Activated T-cell treated with anti-CD3 and anti-CD28 coated beads, Interleukin-2, amount 50 U/mL, for 4 hours (primary cell): Measurements from ENCODE around the gene NTRK2. TPM values are rescaled to one million over a fixed set of nuclear protein-coding genes. Genes with fewer than 3 reads are reported as not detected.

Experiments used
- ATAC-seq, 2 donors: fragments of 200-7000 bp; cut with Tn5 transposase; one replicate each; pipeline ENCODE4 v1.10.0; 2021
- DNase-seq: peaks from one replicate; pipeline ENCODE4 v3.0.0-alpha.2; 2020
- H3K27me3 Mint-ChIP-seq: one replicate; pipeline ENCODE4 v1.8.0; 2021; ENCODE audit warnings: low read depth, mixed read lengths
- H3K36me3 Mint-ChIP-seq: one replicate; pipeline ENCODE4 v1.8.0; 2022; ENCODE audit warnings: mixed read lengths; ENCODE audit not compliant: insufficient read depth
- H3K4me1 Mint-ChIP-seq: one replicate; pipeline ENCODE4 v1.8.0; 2021; ENCODE audit warnings: low read depth, mixed read lengths
- H3K4me3 Mint-ChIP-seq: one replicate; pipeline ENCODE4 v1.8.0; 2021; ENCODE audit warnings: mild to moderate bottlenecking, moderate library complexity, mixed read lengths
- H3K9me3 Mint-ChIP-seq: one replicate; pipeline ENCODE4 v1.8.0; 2021; ENCODE audit warnings: mixed read lengths
- total RNA-seq, 3 donors: library from RNA; stranded (reverse); gene quantifications; one replicate each; pipeline ENCODE4 v1.2.1, GENCODE V29; 2021

The NTRK2 gene
- total RNA-seq, 3 donors from 2014 or later: 0.18 to 0.82 (median 0.38) TPM

GRCh38 chr9:84701801-84702200, 32.3 kb downstream of the NTRK2 start:
- DNase-seq (no peak), ATAC-seq (no peak)
- no peaks in the 10 kb centered on the region for H3K36me3 Mint-ChIP-seq
- no peak overlapping the region for H3K4me3 Mint-ChIP-seq
- peaks cover 3% of the 10 kb centered on the region for H3K27me3 Mint-ChIP-seq
- no peaks in the 10 kb centered on the region for H3K9me3 Mint-ChIP-seq
- H3K4me1 Mint-ChIP-seq: no peaks in the 10 kb centered on the region

DNA sequence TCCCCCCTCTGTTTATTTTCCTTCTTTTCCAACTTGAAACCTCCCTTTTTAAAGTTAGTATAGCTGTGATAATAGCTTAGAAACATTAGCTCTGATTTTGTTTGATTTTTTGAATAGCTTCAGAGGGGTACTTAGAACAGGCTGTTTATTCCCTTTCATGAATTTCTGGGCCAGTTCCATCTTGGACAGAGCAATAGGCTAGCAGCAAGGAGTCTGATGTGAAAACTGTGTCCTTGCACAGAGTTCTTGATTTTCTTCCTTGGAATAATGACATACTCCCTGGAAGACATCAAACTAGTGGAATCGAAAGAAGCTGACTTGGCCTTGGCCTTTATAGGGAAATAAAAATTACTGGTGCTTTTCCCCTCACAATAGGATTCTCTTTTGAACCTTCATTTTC, 32.9 kb downstream of the NTRK2 start:
- Mint-ChIP-seq H3K4me3 (no peak overlapping the region), H3K36me3 (no peaks in the 10 kb centered on the region), H3K27me3 (peaks cover 3% of the 10 kb centered on the region), H3K4me1 (no peaks in the 10 kb centered on the region), H3K9me3 (no peaks in the 10 kb centered on the region)
- no peak for ATAC-seq
- DNase-seq: no peak

DNA sequence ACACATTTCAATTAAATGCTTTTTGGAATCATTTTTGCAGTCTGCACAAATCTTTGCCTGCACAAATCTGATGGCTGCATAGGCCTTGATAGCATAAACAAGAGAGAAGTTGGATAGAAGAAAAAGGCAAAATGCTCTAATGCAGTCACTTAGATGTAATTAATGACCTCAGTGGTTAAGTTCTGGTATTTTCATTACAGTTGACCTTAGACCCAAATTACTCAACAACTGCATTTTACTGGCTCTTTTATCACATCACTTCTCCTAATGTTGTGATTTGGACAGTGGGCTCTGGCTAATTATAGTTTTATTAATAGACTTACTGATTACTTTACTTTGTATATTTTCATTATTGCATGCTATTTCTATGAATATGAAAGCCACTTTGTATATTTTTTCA, 34.3 kb downstream of the NTRK2 start:
- no peak for DNase-seq
- Mint-ChIP-seq H3K4me3 (no peak overlapping the region), H3K27me3 (peaks cover 3% of the 10 kb centered on the region), H3K36me3 (no peaks in the 10 kb centered on the region), H3K9me3 (no peaks in the 10 kb centered on the region), H3K4me1 (peaks cover 3% of the 10 kb centered on the region)
- no peak for ATAC-seq

DNA sequence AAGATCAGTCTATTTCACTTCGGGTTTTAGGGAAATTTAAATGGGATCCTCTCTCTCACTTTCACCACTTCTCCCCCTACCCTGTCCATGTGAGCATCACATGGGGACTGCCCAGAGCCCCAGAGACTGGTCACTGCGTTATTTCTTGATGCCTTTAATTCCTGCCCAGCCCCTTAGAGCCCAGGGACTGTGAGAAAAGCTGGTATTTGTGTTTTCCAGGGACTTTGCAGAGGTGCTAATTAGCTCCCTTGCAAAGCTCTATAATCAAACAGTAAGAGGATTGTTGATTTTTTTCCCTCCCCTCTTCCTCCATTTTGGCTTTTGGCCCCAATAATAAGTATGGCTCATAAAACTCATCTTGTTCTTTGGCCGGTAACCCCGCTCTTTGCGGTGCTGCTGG, 35.6 kb downstream of the NTRK2 start:
- ATAC-seq (no peak), DNase-seq (no peak)
- Mint-ChIP-seq H3K27me3 (peaks cover 3% of the 10 kb centered on the region), H3K9me3 (no peaks in the 10 kb centered on the region), H3K4me1 (peaks cover 13% of the 10 kb centered on the region), H3K4me3 (no peak overlapping the region), H3K36me3 (no peaks in the 10 kb centered on the region)

DNA sequence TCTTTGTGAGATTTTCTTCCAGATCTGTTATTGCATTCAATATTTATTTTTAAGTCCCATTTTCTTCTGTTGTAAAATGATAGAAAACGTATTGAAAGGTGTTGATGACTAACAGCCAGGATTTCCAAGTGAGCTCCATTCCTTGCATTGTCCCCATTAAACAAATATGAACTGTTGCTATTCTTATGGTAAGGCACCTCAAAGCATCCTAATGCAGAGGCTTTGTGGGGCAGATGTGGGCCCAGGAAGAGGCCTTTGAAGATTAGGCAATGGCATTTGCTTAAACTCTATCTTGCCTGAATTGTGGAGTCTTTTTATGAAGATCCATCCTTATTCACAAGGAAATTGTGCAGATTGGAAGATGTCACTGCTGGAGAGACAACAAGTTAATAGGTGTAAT, 38.9 kb downstream of the NTRK2 start:
- Mint-ChIP-seq H3K4me3 (no peak overlapping the region), H3K36me3 (no peaks in the 10 kb centered on the region), H3K4me1 (peaks cover 15% of the 10 kb centered on the region), H3K27me3 (peaks cover 5% of the 10 kb centered on the region), H3K9me3 (no peaks in the 10 kb centered on the region)
- DNase-seq: no peak
- ATAC-seq: no peak

DNA sequence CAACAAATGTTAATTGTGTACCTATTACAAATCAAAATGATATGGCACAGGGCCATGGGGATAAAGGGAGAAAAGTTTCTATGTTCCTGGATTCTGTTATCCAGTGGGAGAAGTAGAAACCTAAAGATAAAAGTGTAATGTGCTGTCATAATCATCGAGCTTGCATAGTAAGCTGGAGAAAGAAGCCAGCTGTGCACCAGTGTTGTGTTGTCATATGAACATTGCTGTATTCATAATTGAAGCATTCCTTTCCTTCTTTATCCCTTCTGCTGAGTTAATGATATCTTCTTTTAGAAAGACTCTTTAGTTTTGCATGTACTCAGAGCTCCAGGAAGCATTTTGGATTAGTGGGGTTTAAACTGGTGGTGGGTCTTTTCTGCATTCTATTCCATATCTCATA, 39.5 kb downstream of the NTRK2 start:
- peaks cover 15% of the 10 kb centered on the region for H3K4me1 Mint-ChIP-seq
- H3K9me3 Mint-ChIP-seq: no peaks in the 10 kb centered on the region
- no peak overlapping the region for H3K4me3 Mint-ChIP-seq
- DNase-seq (no peak), ATAC-seq (no peak)
- peaks cover 5% of the 10 kb centered on the region for H3K27me3 Mint-ChIP-seq
- no peaks in the 10 kb centered on the region for H3K36me3 Mint-ChIP-seq

GRCh38 chr9:84710701-84711397, 41.3 kb downstream of the NTRK2 start:
- DNase-seq (no peak), ATAC-seq (no peak)
- Mint-ChIP-seq H3K4me3 (no peak overlapping the region), H3K27me3 (peaks cover 2% of the 10 kb centered on the region), H3K4me1 (peaks cover 15% of the 10 kb centered on the region), H3K9me3 (no peaks in the 10 kb centered on the region), H3K36me3 (no peaks in the 10 kb centered on the region)

- no peak for DNase-seq
- H3K9me3 Mint-ChIP-seq: no peaks in the 10 kb centered on the region
- no peak for ATAC-seq
- no peak overlapping the region for H3K4me3 Mint-ChIP-seq
- H3K4me1 Mint-ChIP-seq: peaks cover 15% of the 10 kb centered on the region
- peaks cover 2% of the 10 kb centered on the region for H3K27me3 Mint-ChIP-seq
- H3K36me3 Mint-ChIP-seq: no peaks in the 10 kb centered on the region
Measured at GRCh38 chr9:84711398-84711777, 41.9 kb downstream of the NTRK2 start.

DNA sequence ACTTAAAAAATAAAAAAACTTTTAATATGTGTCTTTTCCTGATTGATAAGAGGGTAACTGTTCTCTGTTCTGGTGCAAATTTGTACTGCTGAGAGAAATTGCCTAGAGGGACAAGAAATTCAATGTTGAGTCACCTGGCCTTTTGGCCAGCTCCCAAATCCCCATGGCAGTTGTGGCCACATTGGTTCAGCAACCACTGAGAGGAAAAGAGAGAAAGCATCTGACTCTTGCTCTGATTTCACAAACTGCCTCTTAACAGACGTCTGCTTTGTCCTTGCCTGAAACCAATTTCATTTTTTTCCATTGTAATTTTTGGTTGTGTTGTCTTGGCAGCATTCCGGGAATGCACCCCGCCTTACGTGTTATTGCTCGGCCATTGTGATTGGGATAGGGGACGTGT, 42.4 kb downstream of the NTRK2 start:
- no peak for DNase-seq
- no peaks in the 10 kb centered on the region for H3K9me3 Mint-ChIP-seq
- H3K27me3 Mint-ChIP-seq: peaks cover 2% of the 10 kb centered on the region
- H3K4me3 Mint-ChIP-seq: no peak overlapping the region
- no peaks in the 10 kb centered on the region for H3K36me3 Mint-ChIP-seq
- peaks cover 17% of the 10 kb centered on the region for H3K4me1 Mint-ChIP-seq
- no peak for ATAC-seq

GRCh38 chr9:84716217-84716616, 46.7 kb downstream of the NTRK2 start:
- Mint-ChIP-seq H3K9me3 (peaks cover 5% of the 10 kb centered on the region), H3K27me3 (peaks cover 2% of the 10 kb centered on the region), H3K4me1 (peaks cover 2% of the 10 kb centered on the region), H3K36me3 (no peaks in the 10 kb centered on the region), H3K4me3 (no peak overlapping the region)
- no peak for DNase-seq
- ATAC-seq: no peak

DNA sequence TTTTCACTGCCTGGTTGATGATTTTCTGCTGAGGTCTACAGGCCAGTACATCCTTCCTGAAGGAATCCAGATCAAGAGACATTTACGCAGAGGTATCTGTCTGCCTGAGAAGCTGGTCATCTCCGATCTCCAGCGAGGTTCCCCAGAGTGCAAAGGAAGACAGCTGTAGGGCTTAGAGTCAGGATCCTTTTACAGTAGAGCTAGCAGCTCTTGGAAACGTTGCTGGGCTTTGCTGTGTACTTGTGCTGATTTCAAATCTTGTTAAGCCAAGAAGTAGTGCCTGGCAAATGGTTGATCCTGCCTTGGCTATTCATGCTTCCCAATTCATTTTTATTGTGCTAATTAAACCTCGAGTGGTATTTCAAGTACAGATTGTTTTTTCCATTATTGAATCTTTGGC, 48.9 kb downstream of the NTRK2 start:
- Mint-ChIP-seq H3K27me3 (no peaks in the 10 kb centered on the region), H3K4me1 (peaks cover 2% of the 10 kb centered on the region), H3K9me3 (peaks cover 5% of the 10 kb centered on the region), H3K4me3 (no peak overlapping the region), H3K36me3 (no peaks in the 10 kb centered on the region)
- ATAC-seq (no peak), DNase-seq (no peak)

DNA sequence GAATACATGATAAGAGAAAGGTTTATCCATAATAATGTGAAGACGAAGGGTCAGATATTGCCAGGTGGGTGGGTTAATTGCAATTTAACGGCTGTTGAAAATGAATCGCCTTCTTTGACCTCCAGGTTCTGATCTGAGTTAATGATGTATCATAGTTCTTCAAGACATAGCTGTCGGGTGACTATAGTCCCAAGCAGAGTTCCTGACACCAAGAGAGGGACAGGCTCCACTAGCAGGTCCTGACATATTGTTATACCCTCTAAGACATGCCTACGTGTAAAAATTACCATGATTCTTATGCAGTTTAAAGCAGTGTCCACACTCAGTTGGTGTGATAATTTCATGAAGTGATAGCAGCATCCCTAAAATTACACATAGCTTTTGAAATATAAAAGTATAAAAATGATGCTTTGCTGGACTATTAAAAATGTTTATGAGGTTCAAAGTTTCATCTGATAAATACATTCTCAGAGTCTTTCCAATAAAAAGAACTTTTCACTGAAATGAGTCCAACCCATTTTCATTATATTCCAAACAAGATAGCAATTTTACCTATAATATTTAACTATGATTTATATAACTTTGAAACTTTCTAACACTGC, 53.0 kb downstream of the NTRK2 start:
- H3K9me3 Mint-ChIP-seq: peaks cover 5% of the 10 kb centered on the region
- H3K36me3 Mint-ChIP-seq: no peaks in the 10 kb centered on the region
- H3K27me3 Mint-ChIP-seq: peaks cover 2% of the 10 kb centered on the region
- no peak overlapping the region for H3K4me3 Mint-ChIP-seq
- ATAC-seq (no peak), DNase-seq (no peak)
- no peaks in the 10 kb centered on the region for H3K4me1 Mint-ChIP-seq

- peaks cover 5% of the 10 kb centered on the region for H3K9me3 Mint-ChIP-seq
- H3K27me3 Mint-ChIP-seq: peaks cover 2% of the 10 kb centered on the region
- DNase-seq: no peak
- no peak for ATAC-seq
- no peaks in the 10 kb centered on the region for H3K4me1 Mint-ChIP-seq
- no peak overlapping the region for H3K4me3 Mint-ChIP-seq
- H3K36me3 Mint-ChIP-seq: no peaks in the 10 kb centered on the region
Measured at GRCh38 chr9:84723426-84723825, 53.9 kb downstream of the NTRK2 start.

GRCh38 chr9:84731696-84732095, 62.2 kb downstream of the NTRK2 start:
- no peaks in the 10 kb centered on the region for H3K27me3 Mint-ChIP-seq
- H3K9me3 Mint-ChIP-seq: no peaks in the 10 kb centered on the region
- ATAC-seq: no peak
- H3K4me1 Mint-ChIP-seq: no peaks in the 10 kb centered on the region
- H3K36me3 Mint-ChIP-seq: no peaks in the 10 kb centered on the region
- no peak overlapping the region for H3K4me3 Mint-ChIP-seq
- no peak for DNase-seq

- Mint-ChIP-seq H3K9me3 (no peaks in the 10 kb centered on the region), H3K4me3 (no peak overlapping the region), H3K36me3 (no peaks in the 10 kb centered on the region), H3K27me3 (no peaks in the 10 kb centered on the region), H3K4me1 (no peaks in the 10 kb centered on the region)
- no peak for DNase-seq
- ATAC-seq: no peak
Measured at GRCh38 chr9:84736081-84736480, 66.6 kb downstream of the NTRK2 start.
